Colon (tissue), 2 donors: ENCODE measurements around the gene SHLD1.

ENCODE experiments used
- FAIRE-seq: peaks from 2 replicates; lab custom pipeline; 2012; peaks lifted over from hg19 to GRCh38; lab: Jason Lieb, UNC
- donor health status: control.
- donor health status: control.

SHLD1 gene

DNA sequence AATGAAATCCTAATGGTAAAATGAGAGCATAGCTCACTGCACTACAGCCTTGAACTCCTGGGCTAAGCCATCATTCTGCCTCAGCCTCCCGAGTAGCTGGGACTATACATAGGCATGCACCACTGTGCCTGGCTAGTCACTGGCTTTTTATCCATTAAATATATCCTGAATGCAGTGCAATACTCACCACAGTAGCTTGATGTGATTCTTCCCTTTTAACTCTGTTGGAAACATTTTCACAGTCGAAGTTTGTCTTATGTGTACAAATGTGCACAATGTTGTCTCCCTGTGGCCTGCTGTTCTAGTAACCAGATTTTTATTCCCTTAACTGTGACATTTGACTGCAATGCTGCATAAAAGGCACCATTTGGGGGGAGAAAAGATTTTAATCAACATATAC is 143.4 kb downstream of the SHLD1 start:
- no peak for FAIRE-seq

DNA sequence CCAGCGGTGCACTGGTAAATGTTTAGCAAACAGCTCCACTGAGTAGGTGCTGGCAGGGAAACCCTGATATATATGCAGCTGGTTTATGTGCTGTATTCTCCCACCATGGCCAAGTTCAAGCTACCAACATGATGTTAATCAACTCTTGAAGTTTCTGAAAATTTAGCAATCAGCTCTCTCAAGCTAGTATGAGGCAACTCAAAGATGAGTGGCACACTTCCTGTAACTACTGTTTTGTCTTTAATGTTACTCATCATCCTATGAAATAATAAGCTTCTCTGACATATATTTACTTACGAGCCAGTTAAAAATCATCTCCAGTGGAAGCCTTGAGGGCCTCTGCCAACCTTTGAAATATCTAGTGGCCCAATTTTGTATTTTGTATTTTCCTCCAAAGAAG is 145.4 kb downstream of the SHLD1 start:
- no peak for FAIRE-seq

GRCh38 chr20:5899444-5899843 is 149.2 kb downstream of the SHLD1 start:
- FAIRE-seq, result no peak

DNA sequence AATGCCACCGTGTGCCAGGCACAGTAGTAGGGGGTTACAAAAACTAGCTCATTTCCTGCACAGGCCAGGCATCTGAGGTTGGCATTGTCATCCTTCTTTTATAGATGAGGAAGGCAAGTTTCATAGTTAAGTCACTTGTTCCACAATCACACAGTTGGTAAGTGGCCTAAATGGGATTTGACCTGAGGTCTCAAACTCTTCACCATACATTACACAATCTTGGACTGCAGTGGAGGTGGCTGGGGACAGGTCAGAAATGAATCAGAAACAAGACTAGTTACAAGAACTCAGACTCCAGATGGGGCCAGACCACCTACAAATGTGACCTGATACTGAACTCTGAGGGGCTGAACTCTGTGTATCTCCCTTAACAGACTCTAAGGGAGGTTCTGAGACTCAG is 150.7 kb downstream of the SHLD1 start:
- FAIRE-seq, result no peak

DNA sequence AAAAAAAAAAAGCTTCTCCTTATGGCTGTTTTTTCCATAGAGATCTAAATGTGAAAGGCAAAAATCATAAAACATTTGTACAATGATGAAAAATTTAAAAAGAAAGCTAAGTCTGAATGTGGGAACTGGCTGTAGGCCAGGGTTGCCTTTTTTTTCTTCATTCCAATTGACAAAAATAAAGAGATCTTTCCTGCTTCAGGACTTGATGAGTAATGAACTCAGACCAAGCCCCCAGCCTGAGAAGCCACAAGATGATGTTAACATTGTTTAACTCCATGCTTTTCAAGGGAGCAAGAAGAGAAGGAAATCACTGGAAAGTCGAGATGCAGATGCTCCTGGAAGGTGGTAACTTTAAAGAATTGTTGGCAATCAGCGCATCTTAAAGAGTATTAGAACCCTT is 158.8 kb downstream of the SHLD1 start:
- no peak for FAIRE-seq

- no peak for FAIRE-seq
Measured at GRCh38 chr20:5910186-5910585, 160.0 kb downstream of the SHLD1 start.

DNA sequence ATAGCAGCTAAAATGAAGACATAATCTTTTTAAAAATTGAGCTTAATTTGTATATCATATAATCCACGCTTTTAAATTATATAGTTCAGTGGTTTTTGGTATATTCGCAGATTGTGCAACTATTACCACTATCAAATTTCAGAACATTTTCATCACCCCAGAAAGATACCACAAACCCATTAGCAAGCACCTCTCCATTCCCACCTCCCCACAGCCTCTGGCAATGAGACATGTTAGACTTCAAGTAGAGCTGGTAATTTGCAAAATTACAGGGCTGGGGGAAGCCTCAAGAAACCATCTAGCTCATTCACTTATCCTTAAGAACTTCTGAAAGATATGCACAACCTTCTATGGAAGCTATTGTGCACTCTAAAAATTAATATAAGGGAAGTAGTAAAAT is 163.0 kb downstream of the SHLD1 start:
- no peak for FAIRE-seq
